ENCODE results near the gene LDB2.

GRCh38 chr4:16767251-16767650 is 131.2 kb downstream of the LDB2 start:
- no peak for TF ChIP-seq CTCF (IDR thresholded peaks at IDR 0.05)
- no peak for TF ChIP-seq USF2 (IDR thresholded peaks at IDR 0.05)
- no peak for TF ChIP-seq MYC (IDR thresholded peaks at IDR 0.05; ENCODE audit: borderline replicate concordance, low read length)
- TF ChIP-seq MAZ (IDR thresholded peaks at IDR 0.05; ENCODE audit: borderline replicate concordance, low read depth, low read length) = no peak
- TF ChIP-seq RARB (CRISPR knock-in tag; IDR thresholded peaks at IDR 0.05) = no peak
- TF ChIP-seq PHF8 (IDR thresholded peaks at IDR 0.05; ENCODE audit: borderline replicate concordance, low read depth) = no peak
- no peak for TF ChIP-seq CHD4 (IDR thresholded peaks at IDR 0.05; ENCODE audit: borderline replicate concordance)
- no peak for TF ChIP-seq RAD21 (conservative IDR thresholded peaks at IDR 0.05 in 1 of 2, IDR thresholded peaks at IDR 0.05 in 1 of 2)

Data from A549 (cell line).